ENCODE data around the gene C19orf25. TPM values are rescaled to one million over a fixed set of nuclear protein-coding genes. Genes with fewer than 3 reads are reported as not detected.
"Not testable (repeated sequence)": the region's sequence is repeated elsewhere in the genome, so short reads cannot be mapped to it uniquely, and the experiment has no call there.

The C19orf25 gene
- total RNA-seq, 1 experiment from 2014 or later, result 35.0 TPM

GRCh38 chr19:1501200-1501595, 22.2 kb upstream of the C19orf25 start:
- no peak for DNase-seq (ENCODE audit: low spot score)
- CTCF ChIA-PET, result no interaction called here

GRCh38 chr19:1499231-1499630, 20.2 kb upstream of the C19orf25 start:
- H3K27ac ChIP-seq (ENCODE audit: low read depth, low read length, poor library complexity, severe bottlenecking); H3K27me3 ChIP-seq (replicated peaks; ENCODE audit: insufficient read depth, low read depth, low read length, poor library complexity); CTCF ChIA-PET; BruUV-seq (replicated peaks); intact Hi-C loops (cut with micrococcal nuclease; ENCODE audit: unreplicated experiment); H3K36me3 ChIP-seq (ENCODE audit: insufficient read depth, low read length, poor library complexity, severe bottlenecking); H3K9me3 ChIP-seq (ENCODE audit: low read depth, low read length, poor library complexity, severe bottlenecking); POLR2A ChIA-PET (ENCODE audit: low non-redundant PET); DNase-seq (ENCODE audit: low spot score); H3K4me3 ChIP-seq (ENCODE audit: low read depth, low read length, poor library complexity, severe bottlenecking): not testable (repeated sequence)
- peaks cover 15% of the 10 kb centered on the region for H3K4me1 ChIP-seq (ENCODE audit: insufficient read depth, low read length, poor library complexity, severe bottlenecking)

More at GRCh38 chr19:1501200-1501595, 22.2 kb upstream of the C19orf25 start:
- POLR2A ChIA-PET (ENCODE audit: low non-redundant PET), result no interaction called here
- TF ChIP-seq EZH2 (IDR thresholded peaks at IDR 0.05; ENCODE audit: borderline replicate concordance, low read depth, low read length, poor library complexity, severe bottlenecking) (no peak), CTCF (conservative IDR thresholded peaks at IDR 0.05; ENCODE audit: low read depth, low read length) (no peak)
- Histone ChIP-seq H3K4me1 (ENCODE audit: insufficient read depth, low read length, poor library complexity, severe bottlenecking) (peaks cover 15% of the 10 kb centered on the region), H3K27ac (ENCODE audit: low read depth, low read length, poor library complexity, severe bottlenecking) (no peak overlapping the region), H3K27me3 (replicated peaks; ENCODE audit: insufficient read depth, low read depth, low read length, poor library complexity) (no peaks in the 10 kb centered on the region), H3K36me3 (ENCODE audit: insufficient read depth, low read length, poor library complexity, severe bottlenecking) (no peaks in the 10 kb centered on the region), H3K4me3 (ENCODE audit: low read depth, low read length, poor library complexity, severe bottlenecking) (no peak overlapping the region), H3K9me3 (ENCODE audit: low read depth, low read length, poor library complexity, severe bottlenecking) (no peaks in the 10 kb centered on the region)
- intact Hi-C loops (cut with micrococcal nuclease; ENCODE audit: unreplicated experiment), result no loop called here
- no TSS peak for BruUV-seq (replicated peaks)

- CTCF ChIA-PET, result no interaction called here
- POLR2A ChIA-PET (ENCODE audit: low non-redundant PET), result interaction anchor here (0.6 to 0.7 kb wide), 2 partner anchors 95 to 229 kb away, joined by 3 to 7 read pairs; partner anchors contain the start of gene MBD3
- Histone ChIP-seq H3K9me3 (ENCODE audit: low read depth, low read length, poor library complexity, severe bottlenecking) (no peaks in the 10 kb centered on the region), H3K36me3 (ENCODE audit: insufficient read depth, low read length, poor library complexity, severe bottlenecking) (no peaks in the 10 kb centered on the region), H3K4me3 (ENCODE audit: low read depth, low read length, poor library complexity, severe bottlenecking) (no peak overlapping the region), H3K4me1 (ENCODE audit: insufficient read depth, low read length, poor library complexity, severe bottlenecking) (peaks cover 1% of the 10 kb centered on the region), H3K27me3 (replicated peaks; ENCODE audit: insufficient read depth, low read depth, low read length, poor library complexity) (no peaks in the 10 kb centered on the region), H3K27ac (ENCODE audit: low read depth, low read length, poor library complexity, severe bottlenecking) (no peak overlapping the region)
- no TSS peak for BruUV-seq (replicated peaks)
- DNase-seq (ENCODE audit: low spot score), result no peak
- intact Hi-C loops (cut with micrococcal nuclease; ENCODE audit: unreplicated experiment), result no loop called here
- TF ChIP-seq EZH2 (IDR thresholded peaks at IDR 0.05; ENCODE audit: borderline replicate concordance, low read depth, low read length, poor library complexity, severe bottlenecking), result no peak
- TF ChIP-seq CTCF (conservative IDR thresholded peaks at IDR 0.05; ENCODE audit: low read depth, low read length), result no peak
These were observed 18.7 kb upstream of the C19orf25 start for GRCh38 chr19:1497578-1498235.
